HepG2 (cell line): ENCODE data around the gene ZNF416. TPM values are rescaled to one million over a fixed set of nuclear protein-coding genes. Genes with fewer than 3 reads are reported as not detected.

Experiments
- ASH2L ChIP-seq: fragments of 300-600, 200-600 bp; sonication (generic); IDR thresholded peaks from 2 replicates; pipeline ENCODE4 v1.7.0; 2017; ENCODE audit warnings: low read depth, mild to moderate bottlenecking, moderate library complexity, mixed read lengths, low read length; ENCODE audit not compliant: insufficient read length
- CBFB ChIP-seq: sonication (generic); formaldehyde crosslinking; IDR thresholded peaks from 2 replicates; pipeline ENCODE4 v1.4.0; 2020; ENCODE audit warnings: missing genetic modification reagents
- DMAP1 ChIP-seq: IDR thresholded peaks from 2 replicates; pipeline ENCODE4 v1.6.1; 2016
- EEA1 ChIP-seq: sonication (generic); formaldehyde crosslinking; IDR thresholded peaks from 2 replicates; pipeline ENCODE4 v1.5.1; 2020; ENCODE audit warnings: mild to moderate bottlenecking, missing genetic modification reagents, borderline replicate concordance
- EED ChIP-seq: sonication (generic); formaldehyde crosslinking; IDR thresholded peaks from 2 replicates; pipeline ENCODE4 v1.5.0; 2020; ENCODE audit warnings: mild to moderate bottlenecking, missing genetic modification reagents
- FIP1L1 ChIP-seq: fragments of 200-400 bp; formaldehyde crosslinking; IDR thresholded peaks from 2 replicates; pipeline ENCODE4 v1.6.1; 2018; ENCODE audit warnings: low read depth, mild to moderate bottlenecking, low read length, moderate library complexity, borderline replicate concordance; ENCODE audit not compliant: insufficient read depth
- GLI4 ChIP-seq: sonication (generic); formaldehyde crosslinking; IDR thresholded peaks from 2 replicates; pipeline ENCODE4 v1.5.1; 2020; ENCODE audit warnings: missing genetic modification reagents, mild to moderate bottlenecking, moderate library complexity, borderline replicate concordance
- IRF2 ChIP-seq: IDR thresholded peaks from 2 replicates; pipeline ENCODE4 v1.6.1; 2018; ENCODE audit warnings: missing genetic modification reagents, missing compliant biosample characterization
- JUNB ChIP-seq: sonication (generic); formaldehyde crosslinking; IDR thresholded peaks from 2 replicates; pipeline ENCODE4 v1.8.0; 2022; ENCODE audit warnings: missing genetic modification reagents, mild to moderate bottlenecking, borderline replicate concordance
- KDM2A ChIP-seq: sonication (generic); formaldehyde crosslinking; IDR thresholded peaks from 2 replicates; pipeline ENCODE4 v1.4.0; 2020; ENCODE audit warnings: low read depth, missing genetic modification reagents, borderline replicate concordance
- MAFK ChIP-seq, 2 experiments: IDR thresholded peaks in 1 of 2; conservative IDR thresholded peaks in 1 of 2; 2 replicates each; pipeline ENCODE4 v1.6.1; 2011; ENCODE audit warnings: improper control_type of control experiment in 2 of 2, low read length in 2 of 2
- MBNL3 ChIP-seq: fragments of 250-450 bp; sonication (Bioruptor Pico); conservative IDR thresholded peaks from 2 replicates; pipeline ENCODE4 v1.8.0; 2022; ENCODE audit warnings: mild to moderate bottlenecking, inconsistent platforms
- MED8 ChIP-seq: sonication (generic); formaldehyde crosslinking; IDR thresholded peaks from 2 replicates; pipeline ENCODE4 v1.8.1; 2023; ENCODE audit warnings: mild to moderate bottlenecking, missing genetic modification reagents; ENCODE audit not compliant: insufficient replicate concordance
- MEIS2 ChIP-seq: sonication (generic); formaldehyde crosslinking; IDR thresholded peaks from 2 replicates; pipeline ENCODE4 v1.9.0; 2021; ENCODE audit warnings: mild to moderate bottlenecking, missing genetic modification reagents
- MXI1 ChIP-seq: IDR thresholded peaks from 3 replicates; pipeline ENCODE4 v1.6.1; 2012; ENCODE audit warnings: low read depth, low read length, inconsistent platforms, borderline replicate concordance
- MYNN ChIP-seq: sonication (generic); formaldehyde crosslinking; IDR thresholded peaks from 2 replicates; pipeline ENCODE4 v1.4.0; 2020; ENCODE audit warnings: mild to moderate bottlenecking, low read depth, missing genetic modification reagents
- NFE2 ChIP-seq: sonication (generic); formaldehyde crosslinking; IDR thresholded peaks from 2 replicates; pipeline ENCODE4 v1.4.0; 2020; ENCODE audit warnings: missing genetic modification reagents
- RAD51 ChIP-seq: fragments of 450-650 bp; IDR thresholded peaks from 2 replicates; pipeline ENCODE4 v1.6.1; 2016; ENCODE audit warnings: borderline replicate concordance
- SIN3A ChIP-seq: IDR thresholded peaks from 2 replicates; pipeline ENCODE4 v1.6.1; 2011; ENCODE audit warnings: low read depth, mild to moderate bottlenecking, control low read depth, low read length, borderline replicate concordance
- SP4 ChIP-seq: sonication (generic); formaldehyde crosslinking; IDR thresholded peaks from 2 replicates; pipeline ENCODE4 v1.8.1; 2023; ENCODE audit warnings: mild to moderate bottlenecking, missing genetic modification reagents
- TBX2 ChIP-seq: sonication (generic); formaldehyde crosslinking; IDR thresholded peaks from 2 replicates; pipeline ENCODE4 v1.5.0; 2020; ENCODE audit warnings: missing genetic modification reagents, mild to moderate bottlenecking, borderline replicate concordance
- U2AF1 ChIP-seq: fragments of 200-400 bp; formaldehyde crosslinking; optimal IDR thresholded peaks from 2 replicates; pipeline ENCODE3; 2017; ENCODE audit warnings: mild to moderate bottlenecking, low read depth, low read length
- ZNF749 ChIP-seq: sonication (generic); formaldehyde crosslinking; IDR thresholded peaks from 2 replicates; pipeline ENCODE4 v1.8.0; 2022; ENCODE audit warnings: mild to moderate bottlenecking, missing genetic modification reagents, moderate library complexity, borderline replicate concordance
- polyA plus RNA-seq, 8 experiments: library from polyadenylated mRNA; depleted of rRNA in 3 of 8; stranded (reverse) in 7 of 8; unstranded in 1 of 8; fragments of >200 nt; fragmentation: Illumina TruSeq in 4 of 8; extraction: Trizol in 4 of 8; gene quantifications; 2 replicates each; pipeline versions ENCODE4 v1.2.1 to v1.2.3, GENCODE V29; 2011 to 2016; ENCODE audit warnings: low read depth in 4 of 8, missing spikeins in 1 of 8, mixed read lengths in 1 of 8; ENCODE audit not compliant: insufficient read depth in 1 of 8
- total RNA-seq, 5 experiments: library from RNA; depleted of rRNA; stranded (reverse); fragments of >200 nt; fragmentation: Illumina TruSeq; extraction: Trizol; gene quantifications; 2 replicates each; pipeline ENCODE4 v1.2.3, GENCODE V29; 2016; ENCODE audit warnings: low read depth in 1 of 5
- TF ChIP-seq, protein P1 (sequence below): sonication (generic); formaldehyde crosslinking; IDR thresholded peaks from 2 replicates; pipeline ENCODE4 v1.8.1; 2023; ENCODE audit warnings: missing genetic modification reagents, inconsistent platforms, borderline replicate concordance
- TF ChIP-seq, protein P2 (sequence below): sonication (generic); formaldehyde crosslinking; conservative IDR thresholded peaks from 2 replicates; pipeline ENCODE4 v1.4.0; 2020; ENCODE audit warnings: missing genetic modification reagents
- TF ChIP-seq, protein P3 (sequence below): sonication (generic); formaldehyde crosslinking; IDR thresholded peaks from 2 replicates; pipeline ENCODE4 v1.4.0; 2020; ENCODE audit warnings: missing genetic modification reagents
- TF ChIP-seq, protein P4 (sequence below): sonication (generic); formaldehyde crosslinking; IDR thresholded peaks from 2 replicates; pipeline ENCODE4 v1.4.0; 2020; ENCODE audit warnings: missing genetic modification reagents

The ZNF416 gene
- total and polyA plus RNA-seq, 2 of the 13 experiments (the other 11 are each of a cell fraction or from before 2014, with no cell fraction given) = 1.5 to 5.3 TPM

DNA sequence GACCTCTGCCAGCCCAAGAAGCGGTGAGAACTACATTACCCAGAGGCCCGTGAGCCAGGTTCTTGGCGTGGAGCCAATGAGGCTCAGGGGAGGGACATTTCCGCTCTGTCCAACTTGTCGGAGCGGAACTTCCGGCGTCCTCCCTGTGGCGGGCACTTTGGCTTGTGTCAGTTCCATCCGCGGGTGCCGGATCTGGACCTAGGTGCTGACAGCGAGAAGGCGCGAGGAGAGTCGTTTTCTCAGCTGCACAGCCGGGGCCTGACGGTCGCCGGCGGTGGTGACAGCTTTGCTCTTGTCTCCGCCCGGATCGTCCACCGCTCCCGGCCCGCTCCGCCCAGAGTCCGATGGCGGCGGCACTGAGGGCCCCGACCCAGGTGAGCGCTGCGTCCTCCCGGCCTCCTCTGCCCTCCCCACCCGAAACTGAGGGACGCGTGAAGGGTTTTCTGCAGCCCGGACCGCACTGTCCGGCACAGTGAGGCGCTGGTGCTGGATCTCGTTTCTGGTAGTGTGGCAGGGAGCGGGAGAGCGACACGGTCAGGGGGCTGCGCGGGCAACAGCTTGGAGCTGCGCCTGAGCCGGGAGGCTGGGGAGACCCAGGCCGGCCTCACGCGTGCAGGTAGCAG is 21.2 kb upstream of the ZNF416 start, which contains the start of gene ZNF530 (continued):
- TF ChIP-seq, protein P1, sequence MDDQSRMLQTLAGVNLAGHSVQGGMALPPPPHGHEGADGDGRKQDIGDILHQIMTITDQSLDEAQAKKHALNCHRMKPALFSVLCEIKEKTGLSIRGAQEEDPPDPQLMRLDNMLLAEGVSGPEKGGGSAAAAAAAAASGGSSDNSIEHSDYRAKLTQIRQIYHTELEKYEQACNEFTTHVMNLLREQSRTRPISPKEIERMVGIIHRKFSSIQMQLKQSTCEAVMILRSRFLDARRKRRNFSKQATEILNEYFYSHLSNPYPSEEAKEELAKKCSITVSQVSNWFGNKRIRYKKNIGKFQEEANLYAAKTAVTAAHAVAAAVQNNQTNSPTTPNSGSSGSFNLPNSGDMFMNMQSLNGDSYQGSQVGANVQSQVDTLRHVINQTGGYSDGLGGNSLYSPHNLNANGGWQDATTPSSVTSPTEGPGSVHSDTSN = no peak
- 0 out of 2 replicates have a peak, but pooled peaks have one; percentile 27 for TF ChIP-seq CBFB
- no peak for TF ChIP-seq U2AF1
- no peak for TF ChIP-seq MBNL3 (CRISPR knock-in tag)
- TF ChIP-seq, protein P2, sequence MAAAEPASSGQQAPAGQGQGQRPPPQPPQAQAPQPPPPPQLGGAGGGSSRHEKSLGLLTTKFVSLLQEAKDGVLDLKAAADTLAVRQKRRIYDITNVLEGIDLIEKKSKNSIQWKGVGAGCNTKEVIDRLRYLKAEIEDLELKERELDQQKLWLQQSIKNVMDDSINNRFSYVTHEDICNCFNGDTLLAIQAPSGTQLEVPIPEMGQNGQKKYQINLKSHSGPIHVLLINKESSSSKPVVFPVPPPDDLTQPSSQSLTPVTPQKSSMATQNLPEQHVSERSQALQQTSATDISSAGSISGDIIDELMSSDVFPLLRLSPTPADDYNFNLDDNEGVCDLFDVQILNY = peak; percentile 87
- peak; percentile 72; the same call in 1 of the 2 replicates for TF ChIP-seq TBX2 (CRISPR knock-in tag)
- TF ChIP-seq MAFK (conservative IDR thresholded peaks at IDR 0.05 in 1 of 2, IDR thresholded peaks at IDR 0.05 in 1 of 2; ENCODE audit: low read length in 2 of 2) = no peak
- TF ChIP-seq, protein P3, sequence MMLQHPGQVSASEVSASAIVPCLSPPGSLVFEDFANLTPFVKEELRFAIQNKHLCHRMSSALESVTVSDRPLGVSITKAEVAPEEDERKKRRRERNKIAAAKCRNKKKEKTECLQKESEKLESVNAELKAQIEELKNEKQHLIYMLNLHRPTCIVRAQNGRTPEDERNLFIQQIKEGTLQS = no peak
- TF ChIP-seq IRF2 = peak; percentile 97
- no peak for TF ChIP-seq MYNN (CRISPR knock-in tag)
- no peak for TF ChIP-seq NFE2
- TF ChIP-seq EEA1 = peak; percentile 63; the same call in 1 of the 2 replicates
- peak; percentile 54; the same call in 1 of the 2 replicates for TF ChIP-seq SP4 (CRISPR knock-in tag)
- peak; percentile 96 for TF ChIP-seq SIN3A
- TF ChIP-seq KDM2A (CRISPR knock-in tag) = peak; percentile 85
- TF ChIP-seq EED (CRISPR knock-in tag) = 0 out of 2 replicates have a peak, but pooled peaks have one; percentile 48
- TF ChIP-seq FIP1L1 = no peak
- TF ChIP-seq ASH2L = peak; percentile 85
- no peak for TF ChIP-seq JUNB
- TF ChIP-seq MED8 = no peak
- peak; percentile 85 for TF ChIP-seq MXI1
- TF ChIP-seq ZNF749 (CRISPR knock-in tag) = 0 out of 2 replicates have a peak, but pooled peaks have one; percentile 40
- peak; percentile 85; the same call in 1 of the 2 replicates for TF ChIP-seq GLI4 (CRISPR knock-in tag)
- no peak; the same call in 1 of the 2 replicates for TF ChIP-seq MEIS2 (CRISPR knock-in tag)
- peak; percentile 58; the same call in 1 of the 2 replicates for TF ChIP-seq DMAP1 (CRISPR knock-in tag)
- TF ChIP-seq RAD51 = no peak
- TF ChIP-seq, protein P4, sequence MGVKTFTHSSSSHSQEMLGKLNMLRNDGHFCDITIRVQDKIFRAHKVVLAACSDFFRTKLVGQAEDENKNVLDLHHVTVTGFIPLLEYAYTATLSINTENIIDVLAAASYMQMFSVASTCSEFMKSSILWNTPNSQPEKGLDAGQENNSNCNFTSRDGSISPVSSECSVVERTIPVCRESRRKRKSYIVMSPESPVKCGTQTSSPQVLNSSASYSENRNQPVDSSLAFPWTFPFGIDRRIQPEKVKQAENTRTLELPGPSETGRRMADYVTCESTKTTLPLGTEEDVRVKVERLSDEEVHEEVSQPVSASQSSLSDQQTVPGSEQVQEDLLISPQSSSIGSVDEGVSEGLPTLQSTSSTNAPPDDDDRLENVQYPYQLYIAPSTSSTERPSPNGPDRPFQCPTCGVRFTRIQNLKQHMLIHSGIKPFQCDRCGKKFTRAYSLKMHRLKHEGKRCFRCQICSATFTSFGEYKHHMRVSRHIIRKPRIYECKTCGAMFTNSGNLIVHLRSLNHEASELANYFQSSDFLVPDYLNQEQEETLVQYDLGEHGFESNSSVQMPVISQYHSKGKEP (CRISPR knock-in tag) = no peak
